ENCODE results near the gene GPR17. TPM values are rescaled to one million over a fixed set of nuclear protein-coding genes. Genes with fewer than 3 reads are reported as not detected.

The GPR17 gene
- total and polyA plus RNA-seq, 2 experiments from 2014 or later, result not detected

DNA sequence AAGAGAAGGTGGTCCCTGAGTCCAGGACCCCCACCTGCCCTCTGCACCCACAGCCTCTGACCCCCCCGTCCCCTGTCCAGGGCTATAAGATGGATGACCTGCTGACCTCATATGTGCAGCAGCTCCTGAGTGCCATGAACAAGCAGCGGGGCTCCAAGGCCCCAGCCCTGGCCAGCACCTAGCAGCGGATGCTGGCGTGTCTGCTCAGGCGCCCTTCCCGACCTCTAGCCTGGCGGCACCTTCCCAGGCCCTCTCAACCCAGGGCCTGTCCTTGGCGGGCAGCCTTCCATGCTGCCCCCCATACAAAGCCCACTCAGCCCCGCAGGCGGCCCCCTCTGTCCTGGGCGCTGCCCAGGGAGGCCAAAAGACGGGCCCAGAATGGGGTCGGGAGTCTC, 8.7 kb upstream of the GPR17 start (continued):
- TF ChIP-seq, protein P1, sequence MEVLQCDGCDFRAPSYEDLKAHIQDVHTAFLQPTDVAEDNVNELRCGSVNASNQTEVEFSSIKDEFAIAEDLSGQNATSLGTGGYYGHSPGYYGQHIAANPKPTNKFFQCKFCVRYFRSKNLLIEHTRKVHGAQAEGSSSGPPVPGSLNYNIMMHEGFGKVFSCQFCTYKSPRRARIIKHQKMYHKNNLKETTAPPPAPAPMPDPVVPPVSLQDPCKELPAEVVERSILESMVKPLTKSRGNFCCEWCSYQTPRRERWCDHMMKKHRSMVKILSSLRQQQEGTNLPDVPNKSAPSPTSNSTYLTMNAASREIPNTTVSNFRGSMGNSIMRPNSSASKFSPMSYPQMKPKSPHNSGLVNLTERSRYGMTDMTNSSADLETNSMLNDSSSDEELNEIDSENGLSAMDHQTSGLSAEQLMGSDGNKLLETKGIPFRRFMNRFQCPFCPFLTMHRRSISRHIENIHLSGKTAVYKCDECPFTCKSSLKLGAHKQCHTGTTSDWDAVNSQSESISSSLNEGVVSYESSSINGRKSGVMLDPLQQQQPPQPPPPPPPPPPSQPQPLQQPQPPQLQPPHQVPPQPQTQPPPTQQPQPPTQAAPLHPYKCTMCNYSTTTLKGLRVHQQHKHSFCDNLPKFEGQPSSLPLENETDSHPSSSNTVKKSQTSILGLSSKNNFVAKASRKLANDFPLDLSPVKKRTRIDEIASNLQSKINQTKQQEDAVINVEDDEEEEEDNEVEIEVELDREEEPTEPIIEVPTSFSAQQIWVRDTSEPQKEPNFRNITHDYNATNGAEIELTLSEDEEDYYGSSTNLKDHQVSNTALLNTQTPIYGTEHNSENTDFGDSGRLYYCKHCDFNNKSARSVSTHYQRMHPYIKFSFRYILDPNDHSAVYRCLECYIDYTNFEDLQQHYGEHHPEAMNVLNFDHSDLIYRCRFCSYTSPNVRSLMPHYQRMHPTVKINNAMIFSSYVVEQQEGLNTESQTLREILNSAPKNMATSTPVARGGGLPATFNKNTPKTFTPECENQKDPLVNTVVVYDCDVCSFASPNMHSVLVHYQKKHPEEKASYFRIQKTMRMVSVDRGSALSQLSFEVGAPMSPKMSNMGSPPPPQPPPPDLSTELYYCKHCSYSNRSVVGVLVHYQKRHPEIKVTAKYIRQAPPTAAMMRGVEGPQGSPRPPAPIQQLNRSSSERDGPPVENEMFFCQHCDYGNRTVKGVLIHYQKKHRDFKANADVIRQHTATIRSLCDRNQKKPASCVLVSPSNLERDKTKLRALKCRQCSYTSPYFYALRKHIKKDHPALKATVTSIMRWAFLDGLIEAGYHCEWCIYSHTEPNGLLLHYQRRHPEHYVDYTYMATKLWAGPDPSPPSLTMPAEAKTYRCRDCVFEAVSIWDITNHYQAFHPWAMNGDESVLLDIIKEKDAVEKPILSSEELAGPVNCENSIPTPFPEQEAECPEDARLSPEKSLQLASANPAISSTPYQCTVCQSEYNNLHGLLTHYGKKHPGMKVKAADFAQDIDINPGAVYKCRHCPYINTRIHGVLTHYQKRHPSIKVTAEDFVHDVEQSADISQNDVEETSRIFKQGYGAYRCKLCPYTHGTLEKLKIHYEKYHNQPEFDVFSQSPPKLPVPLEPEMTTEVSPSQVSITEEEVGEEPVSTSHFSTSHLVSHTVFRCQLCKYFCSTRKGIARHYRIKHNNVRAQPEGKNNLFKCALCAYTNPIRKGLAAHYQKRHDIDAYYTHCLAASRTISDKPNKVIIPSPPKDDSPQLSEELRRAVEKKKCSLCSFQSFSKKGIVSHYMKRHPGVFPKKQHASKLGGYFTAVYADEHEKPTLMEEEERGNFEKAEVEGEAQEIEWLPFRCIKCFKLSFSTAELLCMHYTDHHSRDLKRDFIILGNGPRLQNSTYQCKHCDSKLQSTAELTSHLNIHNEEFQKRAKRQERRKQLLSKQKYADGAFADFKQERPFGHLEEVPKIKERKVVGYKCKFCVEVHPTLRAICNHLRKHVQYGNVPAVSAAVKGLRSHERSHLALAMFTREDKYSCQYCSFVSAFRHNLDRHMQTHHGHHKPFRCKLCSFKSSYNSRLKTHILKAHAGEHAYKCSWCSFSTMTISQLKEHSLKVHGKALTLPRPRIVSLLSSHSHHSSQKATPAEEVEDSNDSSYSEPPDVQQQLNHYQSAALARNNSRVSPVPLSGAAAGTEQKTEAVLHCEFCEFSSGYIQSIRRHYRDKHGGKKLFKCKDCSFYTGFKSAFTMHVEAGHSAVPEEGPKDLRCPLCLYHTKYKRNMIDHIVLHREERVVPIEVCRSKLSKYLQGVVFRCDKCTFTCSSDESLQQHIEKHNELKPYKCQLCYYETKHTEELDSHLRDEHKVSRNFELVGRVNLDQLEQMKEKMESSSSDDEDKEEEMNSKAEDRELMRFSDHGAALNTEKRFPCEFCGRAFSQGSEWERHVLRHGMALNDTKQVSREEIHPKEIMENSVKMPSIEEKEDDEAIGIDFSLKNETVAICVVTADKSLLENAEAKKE (CRISPR knock-in tag; IDR thresholded peaks at IDR 0.05), result no peak
- TF ChIP-seq POLR2AphosphoS5 (IDR thresholded peaks at IDR 0.05; ENCODE audit: low read depth), result no peak
- TF ChIP-seq EZH2phosphoT487 (IDR thresholded peaks at IDR 0.05; ENCODE audit: unreplicated experiment), result no peak
- no peak for TF ChIP-seq ZNF114 (CRISPR knock-in tag; IDR thresholded peaks at IDR 0.05)
- TF ChIP-seq EZH2 (IDR thresholded peaks at IDR 0.05; ENCODE audit: low read depth, unreplicated experiment), result no peak
- no peak for TF ChIP-seq NANOG (IDR thresholded peaks at IDR 0.05; ENCODE audit: borderline replicate concordance)
- TF ChIP-seq JUNB (IDR thresholded peaks at IDR 0.05; ENCODE audit: unreplicated experiment), result no peak
- TF ChIP-seq CREB1 (CRISPR knock-in tag; IDR thresholded peaks at IDR 0.05; ENCODE audit: low read depth), result no peak
- no peak for TF ChIP-seq STAT1 (IDR thresholded peaks at IDR 0.05; ENCODE audit: unreplicated experiment)

DNA sequence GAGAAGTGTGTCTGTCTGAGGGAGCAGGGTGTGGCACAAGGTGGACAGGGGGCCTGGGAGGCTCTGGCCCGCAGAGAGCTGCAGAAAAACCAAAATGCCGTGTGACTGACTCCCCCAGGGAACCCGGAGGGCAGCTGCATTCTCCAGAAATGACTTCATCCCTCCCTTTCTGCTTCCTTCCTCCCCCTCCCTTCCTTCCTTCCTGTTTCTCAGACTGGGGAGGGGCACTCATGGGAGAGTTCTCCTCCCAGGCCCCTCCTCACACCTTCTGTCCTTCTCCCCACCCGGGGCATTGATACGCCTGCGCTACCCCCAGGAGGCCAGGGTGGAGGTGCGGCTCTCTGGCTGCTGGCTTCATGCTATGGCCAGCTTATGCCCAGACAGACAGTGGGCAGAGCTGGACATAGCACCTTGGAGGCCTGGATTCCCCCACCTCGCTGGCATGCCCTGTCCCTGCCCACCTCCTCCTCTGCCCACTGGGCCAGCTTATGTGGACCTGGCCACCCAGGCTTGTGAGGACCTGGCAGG, 8.2 kb upstream of the GPR17 start:
- H3K27ac ChIP-seq (ENCODE audit: low read depth), result peak overlapping the region; percentile 55; the same call in 1 of the 2 replicates
- H3F3A ChIP-seq (replicated peaks; ENCODE audit: low read depth), result no peaks in the 10 kb centered on the region

More for the DNA sequence above, 8.2 kb upstream of the GPR17 start:
- peak; percentile 82 for DNase-seq (ENCODE audit: low spot score)
- peak overlapping the region; percentile 54; the same call in 2 of the 3 replicates for H3K4me3 Mint-ChIP-seq
- ATAC-seq, result peak; percentile 34
- H2AFZ ChIP-seq, result peak overlapping the region; percentile 89; the same call in 1 of the 2 replicates
- peak overlapping the region; percentile 55; the same call in 1 of the 2 replicates for H3K4me2 ChIP-seq
- H3K4me3 ChIP-seq, result no peak overlapping the region
- no peaks in the 10 kb centered on the region for H3K9me2 ChIP-seq (ENCODE audit: insufficient read depth)
- no peaks in the 10 kb centered on the region for H3K36me3 Mint-ChIP-seq (ENCODE audit: low read depth)
- H4K20me1 ChIP-seq (replicated peaks; ENCODE audit: insufficient read depth), result no peaks in the 10 kb centered on the region
- no peaks in the 10 kb centered on the region for H3K9me3 Mint-ChIP-seq
- H3K4me1 ChIP-seq (ENCODE audit: insufficient read depth), result peaks cover 10% of the 10 kb centered on the region; the same call in 1 of the 2 replicates
- no peak overlapping the region for H3K27ac Mint-ChIP-seq
- peaks cover 3% of the 10 kb centered on the region for H3K27me3 Mint-ChIP-seq (ENCODE audit: insufficient read depth, low read depth, poor library complexity)
- no peaks in the 10 kb centered on the region for H3K79me2 ChIP-seq (replicated peaks; ENCODE audit: insufficient read depth)
- peaks cover 7% of the 10 kb centered on the region; the same call in 1 of the 3 replicates for H3K4me1 Mint-ChIP-seq
- H3K36me3 ChIP-seq (ENCODE audit: insufficient read depth), result no peaks in the 10 kb centered on the region
- H3K27me3 ChIP-seq (ENCODE audit: insufficient read depth), result no peaks in the 10 kb centered on the region
- TF ChIP-seq, protein P2, sequence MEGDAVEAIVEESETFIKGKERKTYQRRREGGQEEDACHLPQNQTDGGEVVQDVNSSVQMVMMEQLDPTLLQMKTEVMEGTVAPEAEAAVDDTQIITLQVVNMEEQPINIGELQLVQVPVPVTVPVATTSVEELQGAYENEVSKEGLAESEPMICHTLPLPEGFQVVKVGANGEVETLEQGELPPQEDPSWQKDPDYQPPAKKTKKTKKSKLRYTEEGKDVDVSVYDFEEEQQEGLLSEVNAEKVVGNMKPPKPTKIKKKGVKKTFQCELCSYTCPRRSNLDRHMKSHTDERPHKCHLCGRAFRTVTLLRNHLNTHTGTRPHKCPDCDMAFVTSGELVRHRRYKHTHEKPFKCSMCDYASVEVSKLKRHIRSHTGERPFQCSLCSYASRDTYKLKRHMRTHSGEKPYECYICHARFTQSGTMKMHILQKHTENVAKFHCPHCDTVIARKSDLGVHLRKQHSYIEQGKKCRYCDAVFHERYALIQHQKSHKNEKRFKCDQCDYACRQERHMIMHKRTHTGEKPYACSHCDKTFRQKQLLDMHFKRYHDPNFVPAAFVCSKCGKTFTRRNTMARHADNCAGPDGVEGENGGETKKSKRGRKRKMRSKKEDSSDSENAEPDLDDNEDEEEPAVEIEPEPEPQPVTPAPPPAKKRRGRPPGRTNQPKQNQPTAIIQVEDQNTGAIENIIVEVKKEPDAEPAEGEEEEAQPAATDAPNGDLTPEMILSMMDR (conservative IDR thresholded peaks at IDR 0.05; ENCODE audit: low read depth in 2 of 2), result no peak

Data from GM23338 (cell line).